DOHH2 (cell line): ENCODE measurements around the gene LRRC2.

Experiments used
- H3F3A ChIP-seq: fragments of 200-600 bp; sonication (generic), shearing (Covaris generic); 2 replicates; pipeline ENCODE4 v1.6.0; 2016; ENCODE audit warnings: antibody characterized with exemption, mild to moderate bottlenecking; ENCODE audit not compliant: control insufficient read depth, insufficient read depth
- H3K27ac ChIP-seq: fragments of 200-600 bp; sonication (generic); 2 replicates; pipeline ENCODE4 v1.5.1; 2014; ENCODE audit warnings: low read depth, mild to moderate bottlenecking, low read length, moderate library complexity
- H3K27me3 ChIP-seq: fragments of 200-600 bp; sonication (generic); 2 replicates; pipeline ENCODE4 v1.6.1; 2014; ENCODE audit warnings: mild to moderate bottlenecking, low read length, mixed read lengths; ENCODE audit not compliant: control insufficient read depth
- H3K36me3 ChIP-seq: fragments of 200-600 bp; sonication (generic); 2 replicates; pipeline ENCODE4 v1.6.1; 2014; ENCODE audit warnings: mild to moderate bottlenecking, low read length, moderate library complexity, mixed read lengths; ENCODE audit not compliant: control insufficient read depth
- H3K4me1 ChIP-seq: fragments of 200-600 bp; sonication (generic); 2 replicates; pipeline ENCODE4 v1.6.1; 2014; ENCODE audit warnings: mild to moderate bottlenecking, low read length, mixed read lengths; ENCODE audit not compliant: control insufficient read depth
- H3K4me2 ChIP-seq: fragments of 200-600 bp; sonication (generic); 2 replicates; pipeline ENCODE4 v1.6.0; 2014; ENCODE audit warnings: mild to moderate bottlenecking, low read length, moderate library complexity
- H3K4me3 ChIP-seq: fragments of 200-600 bp; sonication (generic); 2 replicates; pipeline ENCODE4 v1.5.1; 2014; ENCODE audit warnings: mild to moderate bottlenecking, low read length, mixed read lengths
- H3K79me2 ChIP-seq: fragments of 200-600 bp; sonication (generic); 2 replicates; pipeline ENCODE4 v1.6.1; 2014; ENCODE audit warnings: mild to moderate bottlenecking, low read length, mixed read lengths; ENCODE audit not compliant: control insufficient read depth
- H3K9me2 ChIP-seq: fragments of 200-600 bp; sonication (generic); replicated peaks from 2 replicates; pipeline ENCODE4 v1.6.1; 2014; ENCODE audit warnings: mild to moderate bottlenecking, low read length, mixed read lengths; ENCODE audit not compliant: control insufficient read depth
- H3K9me3 ChIP-seq: fragments of 200-600 bp; sonication (generic); 2 replicates; pipeline ENCODE4 v1.6.1; 2014; ENCODE audit warnings: antibody characterized with exemption, low read length, mixed read lengths; ENCODE audit not compliant: control insufficient read depth, insufficient read depth
- H4K20me1 ChIP-seq: fragments of 200-600 bp; sonication (generic); 2 replicates; pipeline ENCODE4 v1.6.0; 2014; ENCODE audit warnings: low read depth, mild to moderate bottlenecking, antibody characterized with exemption, low read length, moderate library complexity; ENCODE audit not compliant: control insufficient read depth, insufficient read depth
- CTCF ChIP-seq: fragments of 200-600 bp; sonication (generic); IDR thresholded peaks from one replicate; pipeline ENCODE4 v1.5.1; 2014; ENCODE audit warnings: antibody characterized with exemption, mild to moderate bottlenecking, low read depth, low read length; ENCODE audit not compliant: poor library complexity, severe bottlenecking
- EZH2phosphoT487 ChIP-seq: fragments of 200-600 bp; sonication (generic); IDR thresholded peaks from 2 replicates; pipeline ENCODE4 v1.6.1; 2017; ENCODE audit warnings: borderline replicate concordance, mild to moderate bottlenecking, antibody characterized with exemption, low read length, moderate library complexity, mixed read lengths

LRRC2 gene

GRCh38 chr3:46566040-46566641 lies at the start of gene LRRC2:
Gene LRRC2, minus strand, starts transcription at chr3:46566302. Its CDS starts 14,711 bp downstream, at chr3:46551591.
- H3K4me3 ChIP-seq: peak within 1 kb of the TSS; percentile 11; the same call in 1 of the 2 replicates
- H3K4me1 ChIP-seq: peaks cover 10% of the 10 kb centered on the region
- no peaks in the 10 kb centered on the region for H3F3A ChIP-seq
- no peaks in the 10 kb centered on the region for H3K79me2 ChIP-seq
- H4K20me1 ChIP-seq: no peaks in the 10 kb centered on the region
- H3K9me2 ChIP-seq: no peaks in the 10 kb centered on the region
- H3K27ac ChIP-seq: no peak within 1 kb of the TSS
- no peak for TF ChIP-seq EZH2phosphoT487
- no peak for TF ChIP-seq CTCF
- no peaks in the 10 kb centered on the region; the same call in 1 of the 2 replicates for H3K9me3 ChIP-seq
- H3K36me3 ChIP-seq: no peaks in the 10 kb centered on the region
- no peaks in the 10 kb centered on the region; the same call in 1 of the 2 replicates for H3K27me3 ChIP-seq
- peak within 1 kb of the TSS; percentile 24; the same call in 1 of the 2 replicates for H3K4me2 ChIP-seq

GRCh38 chr3:46615050-46615775 lies 49.1 kb upstream of the LRRC2 start:
- Histone ChIP-seq H3K79me2 (no peaks in the 10 kb centered on the region), H3K4me1 (no peaks in the 10 kb centered on the region), H3K36me3 (no peaks in the 10 kb centered on the region), H3K27me3 (peaks cover 26% of the 10 kb centered on the region), H3K27ac (no peak overlapping the region), H3K4me2 (no peak overlapping the region), H3K9me2 (no peaks in the 10 kb centered on the region), H3F3A (no peaks in the 10 kb centered on the region), H3K9me3 (no peaks in the 10 kb centered on the region), H4K20me1 (no peaks in the 10 kb centered on the region), H3K4me3 (no peak overlapping the region)
- TF ChIP-seq EZH2phosphoT487 (no peak), CTCF (no peak)

GRCh38 chr3:46614431-46614830 lies 48.3 kb upstream of the LRRC2 start:
- TF ChIP-seq EZH2phosphoT487 (no peak), CTCF (no peak)
- no peaks in the 10 kb centered on the region for H4K20me1 ChIP-seq
- no peak overlapping the region for H3K27ac ChIP-seq
- no peak overlapping the region for H3K4me2 ChIP-seq
- no peak overlapping the region for H3K4me3 ChIP-seq
- H3K27me3 ChIP-seq: peaks cover 26% of the 10 kb centered on the region
- H3K4me1 ChIP-seq: no peaks in the 10 kb centered on the region
- H3K36me3 ChIP-seq: no peaks in the 10 kb centered on the region
- H3K79me2 ChIP-seq: no peaks in the 10 kb centered on the region
- H3F3A ChIP-seq: no peaks in the 10 kb centered on the region
- no peaks in the 10 kb centered on the region for H3K9me2 ChIP-seq
- H3K9me3 ChIP-seq: no peaks in the 10 kb centered on the region
